HCT116 (cell line): ENCODE measurements around the gene NLGN3. TPM values are rescaled to one million over a fixed set of nuclear protein-coding genes. Genes with fewer than 3 reads are reported as not detected.

Source experiments
- ATAC-seq: fragments of 200-7000 bp; cut with Tn5 transposase; 2 replicates; pipeline ENCODE4 v1.9.1; 2020; ENCODE audit warnings: mild to moderate bottlenecking, moderate library complexity
- BruUV-seq: library from RNA; stranded (reverse); fragments of 400-500 nt; replicated peaks from 2 replicates; lab custom pipeline; 2021; lab: Mats Ljungman, UMichigan
- CTCF ChIA-PET: fragments of 300-600 bp; sonication (Branson Sonifier 250); formaldehyde crosslinking; loops from one replicate; lab custom pipeline; 2021; ENCODE audit warnings: antibody characterized with exemption; lab: Charles Lee
- POLR2A ChIA-PET: fragments of 300-600, 350-600 bp; sonication (Branson Sonifier 250); formaldehyde crosslinking; loops from one replicate; lab custom pipeline; 2021; ENCODE audit warnings: antibody characterized with exemption; lab: Charles Lee
- RAD21 ChIA-PET, 2 experiments: fragments of 300-600 bp; sonication (Branson Sonifier 250); formaldehyde crosslinking; loops; one replicate each; lab custom pipeline; 2023; ENCODE audit warnings: low total read pairs in 2 of 2; ENCODE audit not compliant: uncharacterized antibody in 2 of 2, unreplicated experiment in 2 of 2, low non-redundant PET in 1 of 2; lab: Charles Lee
- DNase-seq: peaks from one replicate; pipeline ENCODE4 v3.0.0-alpha.2; 2010; ENCODE audit warnings: low read depth, low spot score
- H2AFZ ChIP-seq: fragments of 200-600 bp; shearing (Covaris generic), sonication (generic); 2 replicates; pipeline ENCODE4 v1.6.1; 2017; ENCODE audit warnings: low read depth, mixed run types, mixed read lengths, antibody characterized with exemption, low read length; ENCODE audit not compliant: poor library complexity, severe bottlenecking
- H3K27ac ChIP-seq: 2 replicates; pipeline ENCODE4 v1.5.1; 2012; ENCODE audit warnings: low read depth, low read length
- H3K27me3 ChIP-seq: fragments of 200-600 bp; sonication (generic); 2 replicates; pipeline ENCODE4 v1.6.1; 2016; ENCODE audit warnings: mixed run types, low read length, mixed read lengths; ENCODE audit not compliant: insufficient read depth
- H3K36me3 ChIP-seq, 2 experiments: fragments of 200-500 bp in 1 of 2; fragments of 200-600 bp in 1 of 2; sonication (Bioruptor generic) in 1 of 2; sonication (generic) in 1 of 2; 2 replicates each; pipeline versions ENCODE4 v1.5.1 to v1.6.1; 2014 to 2016; ENCODE audit warnings: low read length in 2 of 2, inconsistent platforms in 1 of 2, mixed read lengths in 1 of 2, mixed run types in 1 of 2; ENCODE audit not compliant: insufficient read depth in 2 of 2, control insufficient read depth in 1 of 2
- H3K4me1 ChIP-seq, 2 experiments: fragments of 200-600 bp in 1 of 2; sonication (generic) in 1 of 2; 2 replicates each; pipeline versions ENCODE4 v1.5.1 to v1.6.1; 2012 to 2017; ENCODE audit warnings: low read length in 2 of 2, inconsistent platforms in 1 of 2, mild to moderate bottlenecking in 1 of 2, mixed read lengths in 1 of 2, mixed run types in 1 of 2, moderate library complexity in 1 of 2; ENCODE audit not compliant: insufficient read depth in 2 of 2, control insufficient read depth in 1 of 2
- H3K4me2 ChIP-seq: fragments of 200-600 bp; sonication (generic); 2 replicates; pipeline ENCODE4 v1.6.1; 2017; ENCODE audit warnings: mixed run types, low read length, mixed read lengths
- H3K4me3 ChIP-seq, 2 experiments: fragments of 200-600 bp in 1 of 2; sonication (generic) in 1 of 2; replicated peaks in 1 of 2; 2 replicates each; pipeline ENCODE4 v1.5.1; 2011 to 2016; ENCODE audit warnings: low read length in 2 of 2, control low read depth in 1 of 2, low read depth in 1 of 2, mild to moderate bottlenecking in 1 of 2, mixed read lengths in 1 of 2, mixed run types in 1 of 2
- H3K79me2 ChIP-seq: fragments of 200-600 bp; sonication (generic); 2 replicates; pipeline ENCODE4 v1.6.1; 2017; ENCODE audit warnings: mild to moderate bottlenecking, mixed run types, low read length, moderate library complexity, mixed read lengths; ENCODE audit not compliant: insufficient read depth
- H3K9ac ChIP-seq: fragments of 200-600 bp; sonication (generic); 2 replicates; pipeline ENCODE4 v1.6.1; 2016; ENCODE audit warnings: low read length, mixed read lengths
- H3K9me2 ChIP-seq: fragments of 200-600 bp; sonication (generic), shearing (Covaris generic); 2 replicates; pipeline ENCODE4 v1.6.1; 2017; ENCODE audit warnings: mixed run types, mild to moderate bottlenecking, moderate library complexity; ENCODE audit not compliant: insufficient read depth
- H3K9me3 ChIP-seq, 2 experiments: fragments of 200-500 bp in 1 of 2; fragments of 200-600 bp in 1 of 2; sonication (Bioruptor generic) in 1 of 2; sonication (generic) in 1 of 2; 2 replicates each; pipeline ENCODE4 v1.6.1; 2014 to 2017; ENCODE audit warnings: low read length in 2 of 2, mixed read lengths in 2 of 2, inconsistent platforms in 1 of 2, low read depth in 1 of 2, mild to moderate bottlenecking in 1 of 2, mixed run types in 1 of 2, moderate library complexity in 1 of 2; ENCODE audit not compliant: control insufficient read depth in 1 of 2, insufficient read depth in 1 of 2
- H4K20me1 ChIP-seq: fragments of 200-600 bp; sonication (generic), shearing (Covaris generic); 2 replicates; pipeline ENCODE4 v1.6.1; 2017; ENCODE audit warnings: mixed run types, mild to moderate bottlenecking, moderate library complexity; ENCODE audit not compliant: insufficient read depth
- CEBPB ChIP-seq: IDR thresholded peaks from 2 replicates; pipeline ENCODE4 v1.6.1; 2012; ENCODE audit warnings: low read depth
- CTCF ChIP-seq, 3 experiments: fragments of 200-600 bp in 1 of 3; sonication (generic) in 1 of 3; IDR thresholded peaks in 2 of 3; conservative IDR thresholded peaks in 1 of 3; 2 replicates each; pipeline ENCODE4 v1.5.1; 2012 to 2017; ENCODE audit warnings: low read depth in 2 of 3, low read length in 2 of 3, antibody characterized with exemption in 1 of 3, borderline replicate concordance in 1 of 3, control low read depth in 1 of 3, mild to moderate bottlenecking in 1 of 3, mixed read lengths in 1 of 3, mixed run types in 1 of 3, moderate library complexity in 1 of 3; ENCODE audit not compliant: insufficient read depth in 1 of 3
- ELF1 ChIP-seq: IDR thresholded peaks from 2 replicates; pipeline ENCODE4 v1.6.1; 2012; ENCODE audit warnings: low read depth, borderline replicate concordance
- EZH2 ChIP-seq: fragments of 200-600 bp; sonication (generic); IDR thresholded peaks from 2 replicates; pipeline ENCODE4 v1.6.1; 2017; ENCODE audit warnings: antibody characterized with exemption, mixed run types
- POLR2AphosphoS5 ChIP-seq: IDR thresholded peaks from 2 replicates; pipeline ENCODE4 v1.6.1; 2011; ENCODE audit warnings: mild to moderate bottlenecking, low read depth, low read length, moderate library complexity
- REST ChIP-seq: IDR thresholded peaks from 2 replicates; pipeline ENCODE4 v1.6.1; 2012; ENCODE audit warnings: low read depth
- SIN3A ChIP-seq: IDR thresholded peaks from 2 replicates; pipeline ENCODE4 v1.6.1; 2012; ENCODE audit warnings: low read depth
- SRF ChIP-seq: IDR thresholded peaks from 2 replicates; pipeline ENCODE4 v1.6.1; 2012; ENCODE audit warnings: low read depth
- ZFX ChIP-seq: fragments of 450-650 bp; IDR thresholded peaks from 2 replicates; pipeline ENCODE4 v1.6.1; 2017
- intact Hi-C: fragments of 100-400 bp; cut with micrococcal nuclease; formaldehyde crosslinking; loops from 2 replicates; pipeline ENCODE4 v1.10.0; 2022
- total RNA-seq: library from RNA; stranded (reverse); gene quantifications from one replicate; pipeline ENCODE4 v1.2.1, GENCODE V29; 2021; ENCODE audit not compliant: unreplicated experiment

The NLGN3 gene
- total RNA-seq, 1 experiment from 2014 or later, result 1.4 TPM

- ChIA-PET POLR2A (no interaction called here), RAD21 (interaction anchor here in 1 of 2 experiments (0.5 kb wide), 1 partner anchor 105 kb away, joined by 3 read pairs; no protein-coding TSS in a partner anchor), CTCF (no interaction called here)
- H3K9me3 ChIP-seq, result no peaks in the 10 kb centered on the region
- no peak for ATAC-seq
- H3K27me3 ChIP-seq, result no peaks in the 10 kb centered on the region
- no peak overlapping the region for H3K27ac ChIP-seq
- H3K4me3 ChIP-seq, result no peak overlapping the region
- intact Hi-C loops, result no loop called here
- no TSS peak for BruUV-seq
- no peak overlapping the region for H2AFZ ChIP-seq
- DNase-seq, result no peak
- no peaks in the 10 kb centered on the region for H3K79me2 ChIP-seq
- no peak overlapping the region for H3K9ac ChIP-seq
- peaks cover 3 to 18% of the 10 kb centered on the region in 2 experiments; a peak in 3 of 4 replicates for H3K4me1 ChIP-seq
- no peaks in the 10 kb centered on the region for H3K36me3 ChIP-seq
- no peak for TF ChIP-seq ELF1
- no peak for TF ChIP-seq REST
- no peak for TF ChIP-seq ZFX
- no peak for TF ChIP-seq CEBPB
- TF ChIP-seq POLR2AphosphoS5, result no peak
- H4K20me1 ChIP-seq, result no peaks in the 10 kb centered on the region
- no peak overlapping the region for H3K4me2 ChIP-seq
- H3K9me2 ChIP-seq, result no peaks in the 10 kb centered on the region
These were observed 40.3 kb downstream of the NLGN3 start for GRCh38 chrX:71184803-71185495.

GRCh38 chrX:71191248-71191647, 46.6 kb downstream of the NLGN3 start:
- no peak overlapping the region for H2AFZ ChIP-seq

More at GRCh38 chrX:71191248-71191647, 46.6 kb downstream of the NLGN3 start:
- RAD21 ChIA-PET, result no interaction called here
- no peaks in the 10 kb centered on the region for H3K36me3 ChIP-seq
- H4K20me1 ChIP-seq, result no peaks in the 10 kb centered on the region
- peaks cover 0 to 3% of the 10 kb centered on the region in 2 experiments; a peak in 1 of 4 replicates for H3K4me1 ChIP-seq
- no peaks in the 10 kb centered on the region for H3K9me2 ChIP-seq
- DNase-seq, result no peak
- no peak overlapping the region for H3K4me2 ChIP-seq
- CTCF ChIA-PET, result no interaction called here
- no peak for ATAC-seq
- TF ChIP-seq SRF (no peak), POLR2AphosphoS5 (no peak), CTCF (IDR thresholded peaks at IDR 0.05 in 2 of 3, conservative IDR thresholded peaks at IDR 0.05 in 1 of 3; ENCODE audit: borderline replicate concordance in 1 of 3, insufficient read depth in 1 of 3, low read depth in 2 of 3, low read length in 2 of 3) (no peak), EZH2 (no peak), SIN3A (no peak)
- TF ChIP-seq, all 23 proteins: peak for 0
- Histone ChIP-seq H3K4me3 (no peak overlapping the region), H3K9ac (no peak overlapping the region), H3K27ac (no peak overlapping the region), H3K27me3 (no peaks in the 10 kb centered on the region), H3K79me2 (no peaks in the 10 kb centered on the region), H3K9me3 (no peaks in the 10 kb centered on the region)
- POLR2A ChIA-PET, result no interaction called here
- intact Hi-C loops, result no loop called here
- no TSS peak for BruUV-seq
